Lung (tissue), 12 donors: ENCODE results near the gene PLXNA1. TPM values are rescaled to one million over a fixed set of nuclear protein-coding genes. Genes with fewer than 3 reads are reported as not detected.

Experiments used
- ATAC-seq: fragments of 200-7000 bp; cut with Tn5 transposase; one replicate; pipeline ENCODE4 v1.9.1; 2020; ENCODE audit warnings: moderate number of reproducible peaks; ENCODE audit not compliant: insufficient read depth, low FRiP score
- DNase-seq, 3 donors: peaks; one replicate each; pipeline ENCODE4 v3.0.0-alpha.2; 2013 to 2017
- H3K27ac ChIP-seq, 2 donors: one replicate each; pipeline ENCODE4 v1.5.1; 2013; ENCODE audit warnings: mild to moderate bottlenecking in 2 of 2, moderate library complexity in 2 of 2, control low read depth in 1 of 2, inconsistent platforms in 1 of 2, low read depth in 1 of 2, low read length in 1 of 2
- H3K27me3 ChIP-seq, 3 donors: one replicate each; pipeline ENCODE4 v1.5.1; 2013; ENCODE audit warnings: low read length in 2 of 3; ENCODE audit not compliant: control insufficient read depth in 3 of 3, insufficient read depth in 3 of 3
- H3K36me3 ChIP-seq, 4 donors: one replicate each; pipeline ENCODE4 v1.5.1; 2013; ENCODE audit warnings: low read length in 4 of 4, mild to moderate bottlenecking in 1 of 4, moderate library complexity in 1 of 4; ENCODE audit not compliant: control insufficient read depth in 4 of 4, insufficient read depth in 4 of 4
- H3K4me1 ChIP-seq, 5 donors: one replicate each; pipeline ENCODE4 v1.5.1; 2013; ENCODE audit warnings: low read length in 5 of 5, mild to moderate bottlenecking in 2 of 5, moderate library complexity in 1 of 5; ENCODE audit not compliant: control insufficient read depth in 5 of 5, insufficient read depth in 5 of 5
- H3K4me3 ChIP-seq: one replicate; pipeline ENCODE4 v1.5.1; 2013; ENCODE audit warnings: mild to moderate bottlenecking, control low read depth, moderate library complexity
- H3K9ac ChIP-seq, 2 donors: one replicate each; pipeline ENCODE4 v1.5.1; 2013; ENCODE audit warnings: low read length in 2 of 2, control low read depth in 1 of 2; ENCODE audit not compliant: insufficient read depth in 1 of 2
- H3K9me3 ChIP-seq, 4 donors: one replicate each; pipeline ENCODE4 v1.5.1; 2013; ENCODE audit warnings: low read length in 3 of 4, mild to moderate bottlenecking in 1 of 4, moderate library complexity in 1 of 4; ENCODE audit not compliant: control insufficient read depth in 4 of 4, insufficient read depth in 3 of 4
- CTCF ChIP-seq: IDR thresholded peaks from 2 replicates; pipeline ENCODE4 v1.5.1; 2012; ENCODE audit warnings: mild to moderate bottlenecking; ENCODE audit errors: control extremely low read depth, extremely low read depth
- WGBS, 2 donors: extraction: QIAGEN DNeasy Blood & Tissue Kit; methylation state at CpG; one replicate each; pipeline ENCODE4 v1.1.7; 2013; 5-methylcytosine and 5-hydroxymethylcytosine counted together
- polyA plus RNA-seq, 2 donors: library from polyadenylated mRNA; stranded (reverse); fragments of 200-250 nt; gene quantifications; one replicate each; pipeline ENCODE4 v1.2.1, GENCODE V29; 2013
- total RNA-seq, 2 donors: library from RNA; depleted of rRNA in 1 of 2; stranded (reverse); fragments of >200 nt in 1 of 2; gene quantifications; one replicate each; pipeline ENCODE4 v1.2.1, GENCODE V29; 2014 to 2021
- donor health status: control.
- donor health status: control.
- donor health status: Bipolar disorder and iron deficiency.
- donor health status: healthy.
- donor health status: DM: yes; HTN: yes; CAD: no.

The PLXNA1 gene
- total and polyA plus RNA-seq, 4 donors = 17.6 to 51.7 (median 21.7) TPM

- Histone ChIP-seq H3K9me3 (no peaks in the 10 kb centered on the region), H3K4me1 (peaks cover 4 to 47% (median 7%) of the 10 kb centered on the region in 5 donors), H3K36me3 (peaks cover 0 to 7% (median 0%) of the 10 kb centered on the region in 4 donors), H3K9ac (no peak overlapping the region), H3K27ac (peak overlapping the region in 1 of 2 donors; percentile 24), H3K27me3 (no peaks in the 10 kb centered on the region), H3K4me3 (no peak overlapping the region)
- WGBS, 2 donors = 75 to 83% methylated on average over 15 of the region's 15 CpGs
- TF ChIP-seq CTCF = no peak
- no peak for ATAC-seq
- no peak for DNase-seq
Observed at GRCh38 chr3:126999383-126999782, 16.5 kb downstream of the PLXNA1 start.

GRCh38 chr3:127000119-127000518 is 17.2 kb downstream of the PLXNA1 start:
- ATAC-seq (no peak), DNase-seq (no peak)
- WGBS, 2 donors = 81% methylated on average over 15 of the region's 15 CpGs

GRCh38 chr3:127000761-127001160 is 17.8 kb downstream of the PLXNA1 start:
- H3K27me3 ChIP-seq = no peaks in the 10 kb centered on the region
- TF ChIP-seq CTCF = no peak
- H3K27ac ChIP-seq = peak overlapping the region in 1 of 2 donors; percentile 27
- H3K9ac ChIP-seq = no peak overlapping the region
- no peaks in the 10 kb centered on the region for H3K9me3 ChIP-seq
- ATAC-seq (no peak), DNase-seq (no peak)
- H3K4me1 ChIP-seq = peaks cover 0 to 40% (median 7%) of the 10 kb centered on the region in 5 donors
- WGBS, 2 donors = 92 to 97% methylated on average over 12 of the region's 12 CpGs
- peaks cover 0 to 10% (median 0%) of the 10 kb centered on the region in 4 donors for H3K36me3 ChIP-seq
- H3K4me3 ChIP-seq = no peak overlapping the region

More at GRCh38 chr3:127000119-127000518, 17.2 kb downstream of the PLXNA1 start:
- Histone ChIP-seq H3K9me3 (no peaks in the 10 kb centered on the region), H3K27ac (no peak overlapping the region), H3K36me3 (peaks cover 0 to 9% (median 0%) of the 10 kb centered on the region in 4 donors), H3K27me3 (no peaks in the 10 kb centered on the region), H3K9ac (no peak overlapping the region), H3K4me1 (peaks cover 0 to 40% (median 7%) of the 10 kb centered on the region in 5 donors), H3K4me3 (no peak overlapping the region)
- TF ChIP-seq CTCF = no peak
